ENCODE results near the gene WDR11. TPM values are rescaled to one million over a fixed set of nuclear protein-coding genes. Genes with fewer than 3 reads are reported as not detected.

Gene WDR11
- total RNA-seq, 1 experiment from 2014 or later: 48.3 TPM

DNA sequence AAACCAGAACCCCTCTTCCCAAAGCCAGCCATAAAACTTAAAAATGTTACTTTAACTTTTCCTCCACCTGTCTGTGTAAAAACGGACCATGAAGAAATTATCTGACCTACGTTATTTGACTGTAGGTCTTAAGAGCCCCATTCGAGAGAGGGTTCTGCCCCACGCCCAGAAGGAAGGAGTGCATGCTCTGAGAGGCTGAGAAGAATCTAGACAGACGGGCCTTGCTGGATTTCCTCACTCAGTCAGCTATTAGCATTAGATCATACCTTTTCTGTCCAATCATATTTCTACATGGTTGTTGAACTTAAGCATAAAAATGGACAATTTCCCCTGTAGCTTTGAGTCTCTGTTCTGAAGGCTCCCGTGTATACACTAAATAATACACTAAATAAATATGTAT, 38.1 kb upstream of the WDR11 start:
- TF ChIP-seq CEBPB (IDR thresholded peaks at IDR 0.05; ENCODE audit: low read depth) (no peak), EGR1 (IDR thresholded peaks at IDR 0.05; ENCODE audit: low read depth) (no peak), JUND (IDR thresholded peaks at IDR 0.05) (no peak), ZNF274 (IDR thresholded peaks at IDR 0.05; ENCODE audit: low read depth, low read length) (no peak), EZH2 (IDR thresholded peaks at IDR 0.05) (no peak), YY1 (IDR thresholded peaks at IDR 0.05; ENCODE audit: extremely low read depth, insufficient replicate concordance, low read depth, low read length) (no peak), ZFX (IDR thresholded peaks at IDR 0.05) (no peak), SP1 (IDR thresholded peaks at IDR 0.05; ENCODE audit: low read depth) (no peak), TCF7L2 (IDR thresholded peaks at IDR 0.05; ENCODE audit: borderline replicate concordance, extremely low read depth, insufficient read depth, insufficient read length) (no peak), CBX3 (IDR thresholded peaks at IDR 0.05; ENCODE audit: low read depth) (no peak), SRF (IDR thresholded peaks at IDR 0.05; ENCODE audit: low read depth) (no peak), FOSL1 (IDR thresholded peaks at IDR 0.05; ENCODE audit: low read depth) (no peak), POLR2A (IDR thresholded peaks at IDR 0.05; ENCODE audit: borderline replicate concordance, extremely low read depth, insufficient read depth, insufficient read length) (no peak), SIN3A (IDR thresholded peaks at IDR 0.05; ENCODE audit: low read depth) (no peak), POLR2AphosphoS5 (IDR thresholded peaks at IDR 0.05; ENCODE audit: low read depth, low read length) (no peak), RAD21 (IDR thresholded peaks at IDR 0.05; ENCODE audit: low read depth) (no peak)
- TF ChIP-seq, protein P1, sequence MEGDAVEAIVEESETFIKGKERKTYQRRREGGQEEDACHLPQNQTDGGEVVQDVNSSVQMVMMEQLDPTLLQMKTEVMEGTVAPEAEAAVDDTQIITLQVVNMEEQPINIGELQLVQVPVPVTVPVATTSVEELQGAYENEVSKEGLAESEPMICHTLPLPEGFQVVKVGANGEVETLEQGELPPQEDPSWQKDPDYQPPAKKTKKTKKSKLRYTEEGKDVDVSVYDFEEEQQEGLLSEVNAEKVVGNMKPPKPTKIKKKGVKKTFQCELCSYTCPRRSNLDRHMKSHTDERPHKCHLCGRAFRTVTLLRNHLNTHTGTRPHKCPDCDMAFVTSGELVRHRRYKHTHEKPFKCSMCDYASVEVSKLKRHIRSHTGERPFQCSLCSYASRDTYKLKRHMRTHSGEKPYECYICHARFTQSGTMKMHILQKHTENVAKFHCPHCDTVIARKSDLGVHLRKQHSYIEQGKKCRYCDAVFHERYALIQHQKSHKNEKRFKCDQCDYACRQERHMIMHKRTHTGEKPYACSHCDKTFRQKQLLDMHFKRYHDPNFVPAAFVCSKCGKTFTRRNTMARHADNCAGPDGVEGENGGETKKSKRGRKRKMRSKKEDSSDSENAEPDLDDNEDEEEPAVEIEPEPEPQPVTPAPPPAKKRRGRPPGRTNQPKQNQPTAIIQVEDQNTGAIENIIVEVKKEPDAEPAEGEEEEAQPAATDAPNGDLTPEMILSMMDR (IDR thresholded peaks at IDR 0.05 in 2 of 3, conservative IDR thresholded peaks at IDR 0.05 in 1 of 3; ENCODE audit: borderline replicate concordance in 1 of 3, insufficient read depth in 1 of 3, low read depth in 2 of 3, low read length in 2 of 3): no peak
- TF ChIP-seq, protein P2, sequence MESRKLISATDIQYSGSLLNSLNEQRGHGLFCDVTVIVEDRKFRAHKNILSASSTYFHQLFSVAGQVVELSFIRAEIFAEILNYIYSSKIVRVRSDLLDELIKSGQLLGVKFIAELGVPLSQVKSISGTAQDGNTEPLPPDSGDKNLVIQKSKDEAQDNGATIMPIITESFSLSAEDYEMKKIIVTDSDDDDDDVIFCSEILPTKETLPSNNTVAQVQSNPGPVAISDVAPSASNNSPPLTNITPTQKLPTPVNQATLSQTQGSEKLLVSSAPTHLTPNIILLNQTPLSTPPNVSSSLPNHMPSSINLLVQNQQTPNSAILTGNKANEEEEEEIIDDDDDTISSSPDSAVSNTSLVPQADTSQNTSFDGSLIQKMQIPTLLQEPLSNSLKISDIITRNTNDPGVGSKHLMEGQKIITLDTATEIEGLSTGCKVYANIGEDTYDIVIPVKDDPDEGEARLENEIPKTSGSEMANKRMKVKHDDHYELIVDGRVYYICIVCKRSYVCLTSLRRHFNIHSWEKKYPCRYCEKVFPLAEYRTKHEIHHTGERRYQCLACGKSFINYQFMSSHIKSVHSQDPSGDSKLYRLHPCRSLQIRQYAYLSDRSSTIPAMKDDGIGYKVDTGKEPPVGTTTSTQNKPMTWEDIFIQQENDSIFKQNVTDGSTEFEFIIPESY (IDR thresholded peaks at IDR 0.05; ENCODE audit: extremely low read depth, insufficient replicate concordance, low read length): no peak
- TF ChIP-seq, protein P3, sequence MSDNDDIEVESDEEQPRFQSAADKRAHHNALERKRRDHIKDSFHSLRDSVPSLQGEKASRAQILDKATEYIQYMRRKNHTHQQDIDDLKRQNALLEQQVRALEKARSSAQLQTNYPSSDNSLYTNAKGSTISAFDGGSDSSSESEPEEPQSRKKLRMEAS (IDR thresholded peaks at IDR 0.05): no peak
- TF ChIP-seq, protein P4, sequence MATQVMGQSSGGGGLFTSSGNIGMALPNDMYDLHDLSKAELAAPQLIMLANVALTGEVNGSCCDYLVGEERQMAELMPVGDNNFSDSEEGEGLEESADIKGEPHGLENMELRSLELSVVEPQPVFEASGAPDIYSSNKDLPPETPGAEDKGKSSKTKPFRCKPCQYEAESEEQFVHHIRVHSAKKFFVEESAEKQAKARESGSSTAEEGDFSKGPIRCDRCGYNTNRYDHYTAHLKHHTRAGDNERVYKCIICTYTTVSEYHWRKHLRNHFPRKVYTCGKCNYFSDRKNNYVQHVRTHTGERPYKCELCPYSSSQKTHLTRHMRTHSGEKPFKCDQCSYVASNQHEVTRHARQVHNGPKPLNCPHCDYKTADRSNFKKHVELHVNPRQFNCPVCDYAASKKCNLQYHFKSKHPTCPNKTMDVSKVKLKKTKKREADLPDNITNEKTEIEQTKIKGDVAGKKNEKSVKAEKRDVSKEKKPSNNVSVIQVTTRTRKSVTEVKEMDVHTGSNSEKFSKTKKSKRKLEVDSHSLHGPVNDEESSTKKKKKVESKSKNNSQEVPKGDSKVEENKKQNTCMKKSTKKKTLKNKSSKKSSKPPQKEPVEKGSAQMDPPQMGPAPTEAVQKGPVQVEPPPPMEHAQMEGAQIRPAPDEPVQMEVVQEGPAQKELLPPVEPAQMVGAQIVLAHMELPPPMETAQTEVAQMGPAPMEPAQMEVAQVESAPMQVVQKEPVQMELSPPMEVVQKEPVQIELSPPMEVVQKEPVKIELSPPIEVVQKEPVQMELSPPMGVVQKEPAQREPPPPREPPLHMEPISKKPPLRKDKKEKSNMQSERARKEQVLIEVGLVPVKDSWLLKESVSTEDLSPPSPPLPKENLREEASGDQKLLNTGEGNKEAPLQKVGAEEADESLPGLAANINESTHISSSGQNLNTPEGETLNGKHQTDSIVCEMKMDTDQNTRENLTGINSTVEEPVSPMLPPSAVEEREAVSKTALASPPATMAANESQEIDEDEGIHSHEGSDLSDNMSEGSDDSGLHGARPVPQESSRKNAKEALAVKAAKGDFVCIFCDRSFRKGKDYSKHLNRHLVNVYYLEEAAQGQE (IDR thresholded peaks at IDR 0.05; ENCODE audit: low read depth): no peak
- Histone ChIP-seq H3K9ac (ENCODE audit: low read length) (no peak overlapping the region), H3K9me3 (ENCODE audit: control insufficient read depth in 1 of 2, insufficient read depth in 1 of 2, low read depth in 1 of 2, low read length in 2 of 2) (no peaks in the 10 kb centered on the region), H4K20me1 (ENCODE audit: insufficient read depth) (no peaks in the 10 kb centered on the region), H3K4me3 (replicated peaks in 1 of 2; ENCODE audit: low read depth in 1 of 2, low read length in 2 of 2) (no peak overlapping the region), H3K4me1 (ENCODE audit: control insufficient read depth in 1 of 2, insufficient read depth in 2 of 2, low read length in 2 of 2) (no peaks in the 10 kb centered on the region), H3K9me2 (ENCODE audit: insufficient read depth) (no peaks in the 10 kb centered on the region), H3K27ac (ENCODE audit: low read depth, low read length) (no peak overlapping the region), H3K4me2 (ENCODE audit: low read length) (no peak overlapping the region), H3K36me3 (ENCODE audit: control insufficient read depth in 1 of 2, insufficient read depth in 2 of 2, low read length in 2 of 2) (no peaks in the 10 kb centered on the region), H3K79me2 (ENCODE audit: insufficient read depth, low read length) (no peaks in the 10 kb centered on the region), H3K27me3 (ENCODE audit: insufficient read depth, low read length) (peaks cover 70% of the 10 kb centered on the region), H2AFZ (ENCODE audit: low read depth, low read length, poor library complexity, severe bottlenecking) (no peak overlapping the region)
- no peak for ATAC-seq
- no TSS peak for BruUV-seq (replicated peaks)
- intact Hi-C loops (cut with micrococcal nuclease): no loop called here
- no peak for DNase-seq (ENCODE audit: low read depth, low spot score)
- RAD21 ChIA-PET (ENCODE audit: low non-redundant PET in 1 of 2, low total read pairs in 2 of 2, uncharacterized antibody in 2 of 2, unreplicated experiment in 2 of 2): no interaction called here
- CTCF ChIA-PET: no interaction called here
- POLR2A ChIA-PET: no interaction called here

All from HCT116 (cell line).